NB4 (cell line): Measurements from ENCODE around the gene FAM229B.
"Not testable (repeated sequence)": the region's sequence is repeated elsewhere in the genome, so short reads cannot be mapped to it uniquely, and the experiment has no call there.

Experiments used
- CTCF ChIP-seq: IDR thresholded peaks from one replicate; pipeline ENCODE4 v1.5.1; 2012; ENCODE audit warnings: low read depth, low read length
- MAX ChIP-seq: IDR thresholded peaks from 2 replicates; pipeline ENCODE4 v1.6.1; 2011; ENCODE audit warnings: low read depth, low read length
- MYC ChIP-seq: IDR thresholded peaks from 2 replicates; pipeline ENCODE4 v1.6.1; 2011; ENCODE audit warnings: low read depth, low read length
- POLR2A ChIP-seq: IDR thresholded peaks from 2 replicates; pipeline ENCODE4 v1.6.1; 2011; ENCODE audit warnings: mild to moderate bottlenecking; ENCODE audit not compliant: insufficient read length; ENCODE audit errors: extremely low read depth

- TF ChIP-seq POLR2A, CTCF, MAX, MYC: not testable (repeated sequence)
Measured at GRCh38 chr6:112047523-112047922, 39.9 kb upstream of the FAM229B start.
